ENCODE data around the gene SEPHS2. TPM values are rescaled to one million over a fixed set of nuclear protein-coding genes. Genes with fewer than 3 reads are reported as not detected.
"Not testable (repeated sequence)": the region's sequence is repeated elsewhere in the genome, so short reads cannot be mapped to it uniquely, and the experiment has no call there.

The SEPHS2 gene
- polyA plus RNA-seq, 1 donor from 2014 or later, result 9.8 TPM

- not testable (repeated sequence) for H2AFZ ChIP-seq (ENCODE audit: low read depth, low read length); H3K9me2 ChIP-seq (ENCODE audit: insufficient read depth, low read length); H3K4me3 ChIP-seq (ENCODE audit: low read length); H3K27ac ChIP-seq (ENCODE audit: low read length); H3K79me2 ChIP-seq (replicated peaks; ENCODE audit: insufficient read depth, low read length); H3K9me3 ChIP-seq (ENCODE audit: low read length); H4K20me1 ChIP-seq (ENCODE audit: insufficient read depth); H3K36me3 ChIP-seq (ENCODE audit: insufficient read depth, low read length); H3K4me2 ChIP-seq (ENCODE audit: low read length); H3K27me3 ChIP-seq (ENCODE audit: insufficient read depth, low read depth, low read length); H3F3A ChIP-seq (ENCODE audit: insufficient read depth, low read length, poor library complexity, severe bottlenecking); H3K9ac ChIP-seq (ENCODE audit: low read length)
Observed at GRCh38 chr16:30461426-30461825, 15.8 kb upstream of the SEPHS2 start.

- H3K27me3 ChIP-seq (ENCODE audit: insufficient read depth, low read depth, low read length), result no peaks in the 10 kb centered on the region
- no peaks in the 10 kb centered on the region for H3K79me2 ChIP-seq (replicated peaks; ENCODE audit: insufficient read depth, low read length)
- H3K9ac ChIP-seq (ENCODE audit: low read length), result no peak overlapping the region
- no peak overlapping the region for H3K27ac ChIP-seq (ENCODE audit: low read length)
- H4K20me1 ChIP-seq (ENCODE audit: insufficient read depth), result no peaks in the 10 kb centered on the region
- H3K4me2 ChIP-seq (ENCODE audit: low read length), result no peak overlapping the region
- H3K9me2 ChIP-seq (ENCODE audit: insufficient read depth, low read length), result no peaks in the 10 kb centered on the region
- no peaks in the 10 kb centered on the region for H3F3A ChIP-seq (ENCODE audit: insufficient read depth, low read length, poor library complexity, severe bottlenecking)
- TF ChIP-seq REST (IDR thresholded peaks at IDR 0.05; ENCODE audit: borderline replicate concordance) (no peak), EP300 (conservative IDR thresholded peaks at IDR 0.05; ENCODE audit: poor library complexity, severe bottlenecking) (no peak), POLR2AphosphoS5 (IDR thresholded peaks at IDR 0.05) (no peak), SMC3 (conservative IDR thresholded peaks at IDR 0.05; ENCODE audit: poor library complexity) (no peak), CTCF (IDR thresholded peaks at IDR 0.05; ENCODE audit: poor library complexity, severe bottlenecking) (no peak), TAF1 (IDR thresholded peaks at IDR 0.05; ENCODE audit: low read depth) (no peak), RAD21 (conservative IDR thresholded peaks at IDR 0.05) (no peak)
- no peak overlapping the region for H2AFZ ChIP-seq (ENCODE audit: low read depth, low read length)
- H3K9me3 ChIP-seq (ENCODE audit: low read length), result no peaks in the 10 kb centered on the region
- no peaks in the 10 kb centered on the region for H3K36me3 ChIP-seq (ENCODE audit: insufficient read depth, low read length)
- H3K4me3 ChIP-seq (ENCODE audit: low read length), result no peak overlapping the region
Observed at GRCh38 chr16:30459456-30459855, 13.8 kb upstream of the SEPHS2 start.

GRCh38 chr16:30458561-30459394 lies 13.1 kb upstream of the SEPHS2 start:
- Histone ChIP-seq H3K4me3 (ENCODE audit: low read length) (no peak overlapping the region), H3K36me3 (ENCODE audit: insufficient read depth, low read length) (no peaks in the 10 kb centered on the region), H4K20me1 (ENCODE audit: insufficient read depth) (no peaks in the 10 kb centered on the region), H3K79me2 (replicated peaks; ENCODE audit: insufficient read depth, low read length) (no peaks in the 10 kb centered on the region), H3K4me2 (ENCODE audit: low read length) (no peak overlapping the region), H3K9ac (ENCODE audit: low read length) (no peak overlapping the region), H3K27me3 (ENCODE audit: insufficient read depth, low read depth, low read length) (no peaks in the 10 kb centered on the region), H3K9me3 (ENCODE audit: low read length) (no peaks in the 10 kb centered on the region), H3K9me2 (ENCODE audit: insufficient read depth, low read length) (no peaks in the 10 kb centered on the region), H2AFZ (ENCODE audit: low read depth, low read length) (no peak overlapping the region), H3K27ac (ENCODE audit: low read length) (no peak overlapping the region), H3F3A (ENCODE audit: insufficient read depth, low read length, poor library complexity, severe bottlenecking) (no peaks in the 10 kb centered on the region)
- TF ChIP-seq MXI1 (conservative IDR thresholded peaks at IDR 0.05; ENCODE audit: poor library complexity, severe bottlenecking) (no peak), POLR2AphosphoS5 (IDR thresholded peaks at IDR 0.05) (no peak), EZH2 (IDR thresholded peaks at IDR 0.05; ENCODE audit: borderline replicate concordance, insufficient read depth, low read length, poor library complexity, severe bottlenecking) (no peak), RAD21 (conservative IDR thresholded peaks at IDR 0.05) (no peak), TAF1 (IDR thresholded peaks at IDR 0.05; ENCODE audit: low read depth) (no peak), REST (IDR thresholded peaks at IDR 0.05; ENCODE audit: borderline replicate concordance) (no peak), CTCF (IDR thresholded peaks at IDR 0.05; ENCODE audit: poor library complexity, severe bottlenecking) (no peak), EP300 (conservative IDR thresholded peaks at IDR 0.05; ENCODE audit: poor library complexity, severe bottlenecking) (no peak), SMC3 (conservative IDR thresholded peaks at IDR 0.05; ENCODE audit: poor library complexity) (no peak)
